ENCODE measurements around the gene CTBP2.
"Not testable (repeated sequence)": the region's sequence is repeated elsewhere in the genome, so short reads cannot be mapped to it uniquely, and the experiment has no call there.

CTBP2 gene

DNA sequence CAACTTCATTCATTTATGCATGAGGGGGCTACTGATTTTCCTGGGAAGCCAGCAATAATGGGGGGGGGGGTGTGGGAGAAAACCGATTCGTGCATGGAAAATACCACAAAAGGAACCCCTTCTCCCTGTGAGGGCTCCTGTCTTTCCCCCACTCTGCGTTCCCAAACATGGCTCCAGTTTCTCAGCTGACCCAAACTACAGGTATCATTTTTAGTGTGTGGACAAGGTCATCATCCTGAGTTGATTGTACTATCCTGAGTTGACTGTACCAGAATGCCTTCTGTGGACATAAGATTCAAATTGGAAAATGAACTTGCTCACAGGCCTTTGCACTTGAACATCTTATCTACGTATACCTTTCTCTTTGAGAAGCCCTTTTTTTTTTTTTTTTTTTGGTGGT is 168.5 kb downstream of the CTBP2 start:
- DNase-seq = no peak

DNA sequence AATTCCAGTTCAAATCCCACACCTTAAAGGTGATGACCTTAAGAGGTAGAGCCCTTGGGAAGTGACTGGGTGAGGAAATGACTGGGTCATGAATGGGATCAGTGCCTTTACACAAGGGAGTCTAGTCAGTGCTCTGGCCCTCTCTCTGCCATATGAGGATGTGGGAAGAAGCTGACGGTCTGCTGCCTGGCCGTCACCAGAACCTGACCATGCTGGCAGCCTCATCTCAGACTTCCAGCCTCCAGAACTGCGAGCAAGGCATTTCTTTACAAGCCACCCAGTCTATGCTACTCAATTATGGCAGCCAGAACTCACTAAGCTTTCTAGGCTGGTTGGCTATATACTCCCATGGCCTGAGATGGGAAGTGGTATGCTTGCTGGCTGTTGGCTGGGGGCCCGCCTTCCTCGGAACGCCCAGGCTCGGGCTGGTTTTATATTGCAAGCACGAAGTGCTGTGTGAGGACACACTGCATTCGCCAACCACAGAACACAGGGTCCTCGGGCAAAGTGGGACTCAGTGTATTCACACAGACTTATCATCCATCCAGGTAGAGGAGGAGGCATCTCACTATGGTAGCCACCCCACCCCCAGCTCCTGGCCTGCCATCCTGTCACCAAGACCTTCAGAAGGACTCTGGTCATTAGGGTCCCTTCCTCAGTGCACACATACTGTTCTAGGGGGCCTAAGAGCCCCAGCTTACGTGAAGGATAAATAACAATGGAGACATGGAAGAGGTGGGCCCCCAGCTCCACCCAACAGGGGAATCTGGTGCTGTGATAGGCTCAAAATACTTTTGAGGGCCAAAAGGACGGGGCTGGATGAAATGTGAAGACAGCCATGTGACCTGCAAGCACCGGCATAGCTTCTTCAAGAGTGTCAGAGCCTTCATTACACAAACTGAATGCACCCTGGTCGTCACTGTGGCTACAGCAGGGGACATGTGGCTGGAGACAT is 169.4 kb downstream of the CTBP2 start:
- no peak for DNase-seq

DNA sequence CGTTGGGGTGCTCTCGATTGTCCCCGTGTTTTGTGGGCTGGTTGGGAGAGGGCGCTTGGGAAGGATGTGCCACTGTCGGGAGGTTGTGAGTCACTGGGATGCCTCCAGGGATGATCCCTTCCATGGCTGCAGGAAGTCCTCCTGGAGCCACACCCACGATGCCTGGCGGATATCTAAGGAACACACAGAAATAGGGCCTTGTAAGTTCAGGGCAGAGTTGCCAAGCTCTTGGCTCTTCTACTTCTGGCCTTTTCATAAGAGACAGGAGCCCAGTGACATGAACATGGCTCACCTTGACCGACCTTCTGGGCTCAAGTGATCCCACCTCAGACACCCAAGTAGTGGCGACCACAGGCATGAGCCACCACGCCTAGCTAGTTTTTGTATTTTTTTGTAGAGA is 170.8 kb downstream of the CTBP2 start:
- no peak for DNase-seq

DNA sequence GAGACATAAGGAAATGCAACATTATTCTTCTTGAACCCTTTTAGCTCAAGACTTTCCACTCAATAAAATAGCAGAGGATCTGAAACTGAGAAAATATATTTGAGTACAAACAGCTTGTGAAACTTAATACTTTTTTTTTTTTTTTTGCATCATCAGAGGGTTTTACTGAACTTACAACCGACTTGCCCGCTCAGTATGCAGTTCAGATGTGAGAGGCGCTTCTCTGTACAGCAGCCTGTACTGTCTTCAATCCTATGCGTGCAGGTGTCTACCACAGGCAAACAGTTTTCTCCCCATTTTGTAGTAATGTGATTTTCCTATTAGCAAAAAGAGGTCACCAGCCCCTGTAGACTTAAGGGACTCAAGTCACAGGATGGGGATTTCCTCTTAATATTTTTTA is 171.6 kb downstream of the CTBP2 start:
- not testable (repeated sequence) for DNase-seq

DNA sequence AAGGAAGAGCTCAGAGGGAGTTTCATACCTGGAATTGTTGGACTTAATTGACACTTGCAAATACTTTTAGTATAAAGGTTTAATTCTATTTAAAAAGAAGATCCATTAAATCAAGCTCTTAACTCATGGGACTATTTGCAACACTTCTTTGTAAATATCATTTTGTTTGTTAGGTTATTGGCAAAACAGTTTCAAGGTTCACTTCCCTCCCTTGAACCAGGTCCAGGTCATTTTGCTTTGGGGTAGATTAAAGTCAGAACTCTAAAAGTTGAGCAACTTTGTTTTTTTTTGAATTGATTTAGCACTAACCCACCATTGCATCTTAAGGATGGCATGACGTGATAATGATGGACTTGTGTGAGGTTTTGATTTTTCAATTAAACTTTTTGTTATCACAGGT is 172.6 kb downstream of the CTBP2 start:
- no peak for DNase-seq

DNA sequence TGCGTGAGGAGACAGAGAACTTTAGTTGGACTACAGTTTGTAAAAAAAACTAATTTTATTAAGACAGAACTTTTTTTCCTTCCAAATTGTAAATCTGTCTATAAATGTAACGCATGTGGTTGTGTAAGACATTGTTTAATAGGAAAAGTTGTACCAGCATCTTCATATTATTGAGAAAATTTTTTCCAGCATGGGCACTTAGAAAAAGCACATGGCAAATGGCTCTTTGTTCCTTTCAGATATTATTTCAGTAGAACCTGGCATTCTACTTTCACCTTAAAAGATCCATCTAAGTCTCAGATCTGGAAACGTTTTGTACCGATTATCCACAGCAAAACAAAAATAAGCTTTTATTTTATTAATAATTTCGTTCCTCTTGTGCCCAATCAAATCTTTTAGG is 175.2 kb downstream of the CTBP2 start:
- no peak for DNase-seq

DNA sequence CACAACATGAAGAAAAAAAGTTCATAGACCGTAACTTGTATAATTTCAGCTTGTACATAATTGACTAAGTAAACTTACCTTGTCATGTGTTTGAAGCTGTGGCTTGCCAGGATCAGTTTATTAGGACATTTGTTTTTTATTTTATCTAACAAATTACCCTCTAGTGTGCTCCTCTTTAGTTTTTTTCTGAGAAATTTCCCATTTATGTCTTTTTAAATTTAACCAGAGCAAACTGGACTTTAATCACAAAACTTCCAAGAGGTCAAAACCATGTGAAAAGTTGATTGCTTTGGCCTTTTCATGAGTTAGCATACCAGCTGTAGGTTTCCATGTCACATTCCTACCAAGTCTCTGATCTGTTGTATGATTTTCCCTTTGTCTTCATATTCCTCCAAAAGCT is 176.0 kb downstream of the CTBP2 start:
- DNase-seq = no peak

DNA sequence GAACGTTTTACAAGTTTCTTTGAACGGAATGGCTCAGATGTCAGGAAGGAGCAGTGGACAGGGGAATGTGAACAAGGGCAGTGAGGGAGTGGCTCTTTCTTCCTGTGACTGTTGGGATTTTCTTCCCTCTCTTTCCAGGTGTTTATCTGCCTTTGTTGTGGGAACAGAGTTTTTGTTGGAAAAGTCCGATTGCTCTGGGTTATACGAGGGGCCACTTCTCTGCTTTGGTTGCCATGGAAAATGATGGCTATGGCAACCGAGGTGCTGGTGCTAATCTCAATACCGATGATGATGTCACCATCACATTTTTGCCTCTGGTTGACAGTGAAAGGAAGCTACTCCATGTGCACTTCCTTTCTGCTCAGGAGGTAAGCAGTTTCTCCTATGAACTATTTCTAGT is 177.0 kb downstream of the CTBP2 start:
- DNase-seq = no peak

DNA sequence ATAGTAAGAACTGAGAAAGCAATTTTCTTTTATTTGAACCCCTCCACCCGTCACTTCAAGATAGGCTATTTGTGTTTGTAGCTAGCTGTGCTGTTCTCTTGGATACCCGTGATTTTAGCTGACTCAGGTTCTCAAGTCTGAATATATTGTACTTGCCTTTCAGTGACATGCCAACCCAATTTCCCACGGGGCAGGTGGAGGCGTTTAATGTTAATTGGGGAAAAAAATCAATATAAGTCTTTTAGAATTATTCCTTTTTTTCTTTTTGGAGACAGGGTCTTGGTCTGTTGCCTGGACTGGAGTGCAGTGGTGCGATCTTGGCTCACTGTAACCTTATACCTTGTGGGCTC is 182.0 kb downstream of the CTBP2 start:
- no peak for DNase-seq

DNA sequence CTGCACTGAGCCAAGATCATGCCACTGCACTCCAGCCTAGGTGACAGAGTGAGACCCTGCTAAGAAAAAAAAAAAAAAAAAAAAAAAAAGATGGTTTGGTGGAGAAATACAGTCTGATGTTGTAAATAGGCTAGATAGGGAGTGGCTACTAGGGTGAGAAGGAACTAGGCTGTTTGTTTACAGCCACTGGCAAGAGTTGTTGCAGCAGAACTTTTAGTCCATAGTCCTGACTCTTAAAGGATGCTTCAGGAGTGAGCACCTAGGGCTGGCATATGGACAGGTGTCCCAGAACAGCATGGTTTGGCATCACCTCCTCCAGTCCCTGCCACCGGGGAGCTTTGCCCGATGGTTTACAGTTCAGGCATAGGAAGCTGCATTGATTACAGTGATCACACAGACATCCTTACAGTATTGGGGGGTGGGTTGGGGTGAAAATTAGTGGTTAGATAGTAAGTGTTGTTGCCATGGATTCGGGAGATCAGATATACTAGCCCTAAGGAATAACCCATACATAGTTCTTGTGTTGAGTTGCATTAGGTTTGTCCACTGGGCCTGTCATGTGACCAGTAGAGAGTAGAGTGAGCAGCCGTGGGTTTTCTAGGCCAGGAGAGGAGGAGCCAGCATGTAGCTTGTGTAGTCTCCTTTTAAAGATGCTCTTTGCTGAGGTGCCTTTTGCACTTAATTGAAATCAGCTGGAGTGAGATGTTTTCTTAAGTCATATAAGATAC is 182.6 kb downstream of the CTBP2 start:
- no peak for DNase-seq

DNA sequence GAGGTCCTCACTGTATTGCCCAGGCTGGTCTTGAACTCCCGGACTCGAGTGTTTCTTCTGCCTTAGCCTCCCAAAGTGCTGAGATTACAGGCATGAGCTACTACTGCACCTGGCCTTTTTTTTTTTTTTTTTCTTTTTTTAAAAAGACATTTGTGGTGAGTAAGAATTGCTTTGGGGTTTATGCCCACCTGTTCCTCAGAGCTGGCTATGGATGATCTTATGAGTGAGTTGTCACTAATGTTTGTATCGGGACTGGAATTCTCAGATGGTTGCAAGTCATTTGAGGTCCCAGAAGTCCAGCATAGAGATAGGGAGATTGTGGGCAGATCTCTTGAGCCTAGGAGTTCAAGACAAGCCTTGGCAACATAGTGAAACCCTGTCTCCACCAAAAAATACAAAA is 183.2 kb downstream of the CTBP2 start:
- DNase-seq = no peak

DNA sequence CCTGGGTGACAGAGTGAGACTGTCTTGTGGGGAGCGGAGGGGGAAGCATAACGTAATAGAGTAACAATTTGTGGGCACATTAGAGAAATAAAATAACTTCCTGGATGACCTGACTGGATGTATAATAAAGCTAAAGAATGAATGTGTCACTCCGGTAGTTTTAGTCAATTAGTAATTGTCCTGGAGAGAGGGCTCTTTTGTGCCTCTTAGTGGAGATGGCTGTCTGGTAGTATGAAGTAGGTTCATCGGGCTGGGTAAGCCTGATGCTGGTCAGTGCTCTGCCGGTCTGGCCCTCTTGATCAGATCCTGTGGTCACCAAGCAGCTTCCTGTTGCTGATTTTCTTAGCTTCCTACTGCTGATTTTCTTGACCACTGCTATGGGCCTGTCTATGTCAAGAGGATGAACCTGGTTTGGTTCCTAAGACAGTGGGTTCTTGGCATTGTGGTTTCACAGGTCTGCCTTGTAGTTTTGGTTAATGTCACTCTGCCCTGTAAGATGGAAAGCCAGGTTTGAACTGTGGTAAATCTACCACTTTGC is 184.3 kb downstream of the CTBP2 start:
- no peak for DNase-seq

DNA sequence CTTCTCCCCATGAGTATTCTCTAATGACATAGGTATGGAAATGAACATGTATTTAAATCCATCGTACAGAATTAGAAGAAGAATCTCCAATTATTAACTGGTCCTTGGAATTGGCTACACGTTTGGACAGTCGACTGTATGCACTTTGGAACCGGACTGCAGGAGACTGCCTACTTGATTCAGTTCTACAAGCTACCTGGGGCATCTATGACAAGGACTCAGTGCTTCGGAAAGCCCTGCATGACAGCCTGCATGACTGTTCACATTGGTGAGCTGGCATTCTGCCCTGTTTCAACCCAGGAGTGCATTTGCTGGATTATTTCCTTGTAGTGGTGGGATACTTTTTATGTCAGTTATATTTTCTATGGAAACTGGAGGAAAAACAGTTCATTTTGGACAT is 186.2 kb downstream of the CTBP2 start:
- no peak for DNase-seq

DNA sequence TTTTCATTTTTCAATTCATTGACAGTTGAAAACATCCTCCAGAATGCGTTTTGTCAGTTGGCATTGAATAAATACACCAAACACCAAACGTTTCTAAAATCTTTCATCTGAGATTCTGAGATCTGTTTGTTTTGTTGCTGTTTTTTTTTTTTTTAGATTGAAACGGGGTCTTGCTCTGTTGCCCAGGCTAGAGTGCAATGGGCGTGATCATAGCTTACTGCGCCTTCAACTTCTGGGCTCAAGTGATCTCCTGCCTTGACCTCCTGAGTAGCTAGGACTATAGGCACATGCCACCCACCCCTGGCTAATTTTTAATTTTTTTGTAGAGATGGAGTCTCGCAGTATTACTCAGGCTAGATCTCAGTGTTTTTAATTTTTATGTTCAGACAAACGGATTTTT is 187.7 kb downstream of the CTBP2 start:
- no peak for DNase-seq

DNA sequence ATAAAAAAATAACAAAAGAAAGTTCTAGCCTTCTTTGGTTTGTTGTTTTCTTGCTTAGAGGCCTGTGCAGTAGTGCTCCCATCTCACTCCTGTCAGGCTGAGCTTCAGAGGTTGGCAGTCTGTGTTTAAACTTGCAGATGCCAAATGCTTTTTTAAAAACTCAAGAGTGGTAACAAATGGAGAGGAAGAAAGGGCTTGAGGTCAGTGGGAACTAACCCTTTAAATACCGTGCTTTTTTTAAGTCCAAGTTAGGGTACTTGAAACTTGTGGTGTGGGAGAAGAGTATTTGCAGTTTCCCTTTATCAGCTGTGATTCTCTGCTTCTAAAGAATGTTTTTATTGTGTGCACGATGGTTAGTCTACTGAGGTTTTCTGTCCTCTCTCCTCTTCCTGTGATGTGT is 189.1 kb downstream of the CTBP2 start:
- no peak for DNase-seq

DNA sequence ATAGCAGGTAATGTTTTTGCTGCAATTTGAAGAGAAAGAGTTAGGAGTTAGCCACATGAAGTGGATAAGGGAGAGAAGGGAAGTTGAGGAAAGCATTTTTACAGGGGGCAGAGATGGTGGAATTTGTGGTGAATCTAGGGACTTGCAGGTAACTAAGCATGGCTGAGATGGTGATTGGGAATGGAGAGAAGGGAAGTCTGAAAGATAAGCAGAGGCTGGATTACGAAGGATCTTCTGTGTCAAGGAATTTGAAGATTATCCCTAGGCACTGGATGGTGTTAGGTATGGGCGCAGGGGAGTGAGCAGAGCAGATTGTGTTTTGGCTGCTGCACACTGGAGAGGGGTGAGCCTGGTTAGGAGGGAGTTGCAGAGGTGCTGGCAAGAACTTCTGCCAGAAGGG is 193.1 kb downstream of the CTBP2 start:
- no peak for DNase-seq

DNA sequence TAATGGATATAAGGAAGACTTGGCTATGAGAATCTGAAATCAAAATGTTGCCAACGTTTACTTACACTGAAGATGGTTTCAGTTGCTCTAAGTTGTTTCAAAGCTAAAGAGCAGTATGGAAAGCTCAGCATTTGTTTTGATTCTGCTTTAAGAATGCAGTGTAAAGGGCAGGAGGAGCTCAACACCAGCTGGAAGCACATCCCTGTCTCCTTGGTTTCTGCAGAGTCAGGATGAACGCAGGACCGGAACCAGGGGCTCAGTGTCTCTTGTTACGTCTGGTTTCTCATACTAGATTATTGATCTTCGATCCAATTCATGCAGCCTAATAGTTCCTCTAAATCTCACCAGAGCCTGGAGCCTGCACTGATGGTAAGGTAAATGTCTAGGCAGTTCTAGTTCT is 194.4 kb downstream of the CTBP2 start:
- no peak for DNase-seq

DNA sequence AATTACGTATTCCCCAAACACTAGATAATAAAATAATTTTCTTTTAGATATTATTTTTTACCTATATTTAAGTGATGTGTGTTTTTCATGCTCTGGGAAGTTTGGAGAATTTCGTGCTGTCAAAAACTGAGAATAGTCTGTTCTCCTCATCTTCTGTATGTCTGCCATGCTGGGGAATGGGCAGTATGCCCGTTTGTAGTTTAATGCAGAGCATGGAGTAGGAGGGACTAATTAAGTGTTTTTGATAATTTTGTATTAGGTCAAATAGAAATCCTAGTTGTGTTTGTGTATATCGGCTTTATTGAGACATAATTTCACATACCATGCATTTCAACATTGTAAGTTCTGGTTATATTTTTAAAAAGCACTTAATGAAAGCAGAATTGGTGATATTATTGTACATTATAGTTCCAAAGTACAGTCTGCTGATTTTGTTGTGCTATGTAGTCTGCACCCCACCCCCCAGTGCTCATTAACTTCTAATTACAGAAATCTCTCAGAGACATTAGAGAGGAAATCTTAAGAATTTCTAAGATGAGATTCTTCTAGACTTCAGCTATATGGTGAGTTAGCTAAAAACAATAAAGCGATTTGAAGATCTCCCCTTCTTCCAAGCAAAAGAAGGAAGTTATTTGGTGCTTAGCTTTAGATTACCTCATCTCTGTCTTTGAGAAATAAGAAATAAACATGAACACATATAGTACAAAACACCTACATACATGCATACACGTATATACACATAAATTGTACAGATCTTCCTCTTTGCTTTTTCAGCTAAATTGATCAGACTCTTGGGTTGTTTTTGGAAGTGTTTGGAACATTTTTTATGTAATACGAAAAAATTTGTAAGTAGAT is 196.3 kb downstream of the CTBP2 start:
- DNase-seq = no peak

DNA sequence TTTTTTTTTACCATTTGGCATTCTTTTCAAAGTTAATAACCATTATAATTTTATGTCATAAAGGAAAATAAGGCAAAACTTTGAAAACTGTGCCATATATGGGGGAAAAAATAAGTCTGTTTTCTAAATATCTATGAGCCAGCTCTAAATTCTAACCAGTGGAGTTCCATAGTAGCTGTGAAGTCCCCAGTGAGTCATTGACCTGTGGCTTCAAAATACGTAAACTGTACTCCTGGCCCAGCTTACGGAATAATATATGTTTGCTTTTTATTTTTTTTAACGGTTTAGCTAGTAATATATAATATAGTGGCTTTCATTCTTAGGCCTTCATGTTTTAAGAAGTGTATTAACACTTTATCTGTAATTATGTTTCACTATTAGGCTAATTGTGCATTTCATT is 197.9 kb downstream of the CTBP2 start:
- no peak for DNase-seq

DNA sequence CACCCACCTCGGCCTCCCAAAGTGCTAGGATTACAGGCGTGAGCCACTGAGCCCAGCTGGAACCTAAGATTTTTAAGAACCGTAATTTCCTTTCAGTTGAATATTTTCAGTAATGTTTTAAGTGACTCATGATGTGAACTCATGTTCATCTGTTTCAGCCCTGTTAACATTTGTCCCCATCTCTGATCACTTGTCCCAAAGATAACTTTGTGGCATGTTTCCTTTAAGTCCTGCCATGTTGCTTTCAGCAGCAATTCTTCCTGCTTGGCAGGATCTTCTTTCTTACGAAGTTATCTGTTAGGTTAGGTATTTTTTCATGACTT is 199.2 kb downstream of the CTBP2 start:
- DNase-seq = no peak

DNA sequence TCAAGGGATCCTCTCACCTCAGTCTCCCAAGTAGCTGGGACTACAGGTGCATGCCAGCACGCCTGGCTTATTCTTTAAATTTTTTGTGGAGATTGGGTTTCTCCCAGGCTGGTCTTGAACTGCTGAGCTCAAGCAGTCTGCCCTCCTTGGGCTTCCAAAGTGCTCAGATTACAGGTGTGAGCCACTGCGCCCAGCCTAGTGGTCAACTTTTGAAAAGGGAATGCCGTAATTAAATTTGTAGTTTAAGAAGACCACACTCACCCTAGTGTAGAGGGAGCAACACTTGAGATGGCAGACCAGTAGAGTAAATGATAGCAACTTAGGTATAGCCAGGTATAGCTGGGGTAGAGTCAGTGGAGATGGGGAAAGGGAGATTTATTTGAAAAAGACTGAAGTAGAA is 200.8 kb downstream of the CTBP2 start:
- no peak for DNase-seq

DNA sequence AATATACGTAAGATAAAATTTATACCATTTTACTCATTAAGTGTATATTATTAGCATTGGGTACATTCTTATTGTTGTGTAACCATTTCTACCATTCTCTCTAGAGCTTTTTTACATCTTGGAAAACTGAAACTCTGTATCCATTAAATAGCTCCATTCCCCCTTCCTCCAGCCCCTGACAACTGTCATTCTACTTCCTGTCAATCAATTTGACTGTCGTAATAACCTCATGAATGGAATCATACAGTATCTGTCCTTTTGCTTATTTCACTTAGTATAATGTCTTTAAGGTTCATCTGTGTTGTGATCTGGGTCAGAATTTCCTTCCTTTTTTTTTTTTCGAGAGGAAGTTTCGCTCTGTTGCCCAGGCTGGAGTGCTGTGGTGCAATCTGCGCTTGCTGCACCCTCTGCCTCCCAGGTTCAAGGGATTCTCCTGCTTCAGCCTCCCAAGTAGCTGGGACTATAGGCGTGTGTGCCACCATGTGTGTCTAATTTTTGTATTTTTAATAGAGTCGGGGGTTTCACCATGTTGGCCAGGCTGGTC is 202.9 kb downstream of the CTBP2 start:
- DNase-seq = no peak

DNA sequence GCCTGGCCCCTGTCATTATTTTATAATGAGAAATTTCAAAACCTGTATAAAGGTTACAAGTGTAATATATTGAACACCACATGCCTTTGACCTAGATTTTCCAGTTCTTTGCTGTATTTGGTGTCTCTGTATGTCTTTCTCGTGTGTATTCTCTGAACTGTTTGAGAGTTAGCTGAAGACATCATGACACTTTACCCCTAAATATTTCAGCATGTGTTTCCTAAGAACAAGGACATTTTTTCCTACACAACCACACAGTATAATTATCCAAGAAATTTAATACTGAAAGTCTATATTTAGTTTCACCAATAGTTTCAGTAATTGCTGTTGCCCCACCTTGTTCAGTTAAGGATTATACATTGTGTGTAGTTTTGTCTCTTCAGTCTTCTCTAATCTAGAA is 203.6 kb downstream of the CTBP2 start:
- DNase-seq = no peak
